GM18505 (cell line): ENCODE data around the gene HYDIN.

Experiments used
- ATAC-seq: cut with Tn5 transposase; IDR thresholded peaks from one replicate; pipeline ENCODE4 v1.9.1; 2021; ENCODE audit not compliant: unreplicated experiment
- POLR2A ChIP-seq: IDR thresholded peaks from 4 replicates; pipeline ENCODE4 v1.6.1; 2011; ENCODE audit warnings: borderline replicate concordance; ENCODE audit not compliant: insufficient read depth, insufficient read length; ENCODE audit errors: extremely low read depth

Gene HYDIN

DNA sequence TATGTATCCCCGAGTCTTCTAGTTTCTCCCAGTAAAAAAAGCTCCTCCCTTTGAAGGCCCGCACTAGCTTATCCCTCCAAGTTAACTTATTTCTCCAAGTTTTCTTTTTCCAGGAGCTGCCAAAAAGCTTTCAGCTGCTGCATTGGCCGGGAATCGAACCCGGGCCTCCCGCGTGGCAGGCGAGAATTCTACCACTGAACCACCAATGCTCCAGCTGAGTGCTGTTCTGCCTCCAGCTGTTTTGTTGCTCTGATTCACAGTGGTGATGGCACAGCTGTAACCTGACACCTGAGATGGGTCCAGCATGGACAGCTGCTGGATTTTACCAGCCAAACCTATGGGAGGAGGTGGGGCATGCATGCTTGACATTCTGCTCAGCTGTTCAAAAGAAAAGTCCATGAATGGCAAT lies 451.6 kb downstream of the HYDIN start:
- no peak for ATAC-seq
- TF ChIP-seq POLR2A = no peak

DNA sequence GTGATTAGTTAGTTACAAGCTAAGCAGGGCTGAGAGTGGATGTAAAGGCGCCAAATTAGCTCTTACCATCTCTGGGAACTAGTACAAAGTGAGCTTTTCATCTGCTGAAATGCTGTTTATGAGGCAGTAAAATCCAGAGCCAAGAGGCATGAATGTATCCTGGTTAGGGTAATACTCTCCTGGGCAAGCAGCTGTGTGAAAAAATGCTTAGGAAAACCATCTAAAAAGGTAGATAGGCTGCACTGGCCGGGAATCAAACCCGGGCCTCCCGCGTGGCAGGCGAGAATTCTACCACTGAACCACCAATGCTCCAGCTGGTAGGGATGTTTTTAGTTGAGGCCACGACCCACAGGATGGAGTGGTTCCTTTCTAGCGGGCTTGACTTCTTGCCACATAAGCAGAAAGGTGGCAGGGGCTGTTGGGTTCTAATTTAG lies 452.5 kb downstream of the HYDIN start:
- no peak for TF ChIP-seq POLR2A
- no peak for ATAC-seq

DNA sequence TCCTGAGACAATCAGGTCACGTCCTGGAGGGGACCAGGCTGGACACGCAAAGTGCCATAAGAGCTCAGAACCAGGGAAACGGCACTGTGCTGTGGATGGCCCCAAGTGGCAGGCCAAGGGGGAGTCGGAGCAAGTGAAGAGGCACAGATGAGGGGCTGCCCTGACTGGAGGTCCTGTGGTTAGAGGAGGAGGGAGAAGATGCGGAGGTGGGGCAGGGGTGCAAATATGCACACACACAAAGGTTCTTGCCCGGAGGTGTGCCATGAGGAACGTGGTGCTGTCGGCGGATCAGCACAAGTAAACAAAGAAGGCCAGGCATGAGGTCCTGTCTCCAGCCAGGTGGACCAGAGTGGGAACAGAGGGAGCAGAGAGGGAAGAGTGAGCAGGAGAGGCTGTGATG lies 453.0 kb downstream of the HYDIN start:
- ATAC-seq = no peak
- TF ChIP-seq POLR2A = no peak

DNA sequence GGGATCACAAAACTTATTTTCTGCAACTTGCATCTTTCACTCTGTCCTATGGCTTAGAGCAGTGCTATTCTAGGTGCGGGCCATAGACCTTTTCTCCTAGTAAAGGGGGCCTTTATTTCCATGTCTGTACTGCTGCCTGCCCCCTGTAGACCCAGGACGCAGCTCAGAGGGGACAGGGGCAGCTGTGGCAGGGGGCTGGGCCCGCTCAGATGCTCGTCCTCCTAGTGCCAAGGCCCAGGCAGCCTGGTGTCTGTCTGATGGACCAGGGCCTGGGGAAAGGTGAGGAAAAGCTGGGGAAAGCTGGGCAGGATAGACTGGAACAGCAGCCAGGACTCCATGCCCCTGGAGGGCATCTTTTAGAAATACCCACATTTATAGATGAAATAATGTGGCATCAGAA lies 455.1 kb downstream of the HYDIN start:
- no peak for ATAC-seq
- TF ChIP-seq POLR2A = no peak

DNA sequence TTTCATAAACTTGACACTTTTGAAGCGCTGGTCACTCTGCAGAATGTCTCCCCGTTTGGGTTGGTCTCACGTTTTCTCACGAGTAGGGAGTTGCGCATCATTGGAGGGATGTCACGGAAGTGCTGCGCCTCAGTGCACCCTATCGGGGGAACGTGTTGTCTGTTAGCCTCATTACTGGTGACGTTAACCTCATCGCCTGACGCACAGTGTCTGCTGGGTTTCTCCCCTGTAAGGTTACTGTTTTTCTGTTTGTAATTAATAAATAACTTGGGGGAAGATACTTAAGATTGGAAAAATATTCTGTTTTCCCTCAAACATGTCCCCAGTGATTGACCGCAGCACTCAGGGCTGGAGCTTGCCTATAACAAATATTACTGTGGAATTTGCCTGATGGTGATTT lies 456.3 kb downstream of the HYDIN start:
- ATAC-seq = no peak
- no peak for TF ChIP-seq POLR2A

DNA sequence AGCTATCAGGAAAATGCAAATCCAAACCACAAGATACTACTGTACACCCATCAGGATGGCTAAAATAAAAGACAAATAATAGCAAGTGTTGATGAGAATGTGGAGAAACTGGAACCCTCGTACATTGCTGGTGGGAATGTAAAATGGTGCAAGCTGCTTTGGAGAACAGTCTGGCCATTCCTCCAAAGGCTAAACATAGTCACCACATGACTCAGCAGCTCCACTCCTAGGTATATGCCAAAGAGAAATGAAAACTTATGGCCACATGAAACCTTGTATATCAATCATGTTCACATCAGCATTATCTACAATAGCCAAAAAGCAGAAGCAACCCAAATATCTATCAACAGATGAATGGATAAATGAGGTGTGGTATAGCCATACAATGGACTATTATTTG lies 458.0 kb downstream of the HYDIN start:
- no peak for TF ChIP-seq POLR2A
- no peak for ATAC-seq

DNA sequence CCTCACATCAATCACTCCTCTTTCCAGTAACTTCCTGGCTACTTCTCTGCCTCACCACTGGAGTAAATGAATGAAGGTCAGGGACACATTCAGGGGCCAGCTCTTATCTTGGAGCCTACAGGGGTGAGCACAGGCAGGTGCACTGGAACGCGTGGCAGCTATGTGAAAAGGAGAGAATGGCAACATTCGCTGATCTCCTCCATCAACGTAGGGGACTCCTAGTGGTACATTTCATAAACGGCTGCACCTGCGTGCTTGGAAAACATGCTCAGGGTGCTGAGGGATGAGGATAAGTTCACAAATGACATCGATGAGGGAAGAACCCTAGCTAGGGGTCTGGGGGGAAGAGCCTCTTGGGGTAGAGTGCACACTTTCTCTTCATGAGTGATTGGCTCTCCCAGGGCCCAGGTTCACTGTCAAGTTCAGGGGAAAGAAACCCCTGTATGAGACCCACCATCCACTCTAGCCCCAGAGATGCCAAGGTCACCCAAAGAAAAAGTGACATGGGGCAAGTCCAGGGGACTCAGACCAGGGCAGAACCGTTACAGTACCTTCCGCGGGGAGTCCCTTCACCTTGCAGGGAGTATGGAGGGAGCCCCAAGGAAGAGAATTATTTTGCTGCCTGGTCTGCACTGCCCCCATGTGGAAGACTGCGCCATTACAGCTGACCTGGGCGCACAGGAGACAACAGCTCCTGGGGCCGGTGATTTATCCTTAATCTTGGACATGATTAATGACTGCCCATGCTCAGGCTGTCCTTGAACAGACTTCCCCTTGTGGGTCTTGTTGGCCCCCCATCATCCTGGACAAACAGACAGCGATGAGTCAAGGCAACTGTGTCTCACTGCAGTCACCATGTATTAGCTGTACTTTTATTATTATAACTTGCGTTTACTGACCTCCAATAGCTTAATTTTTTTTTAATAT lies 459.6 kb downstream of the HYDIN start:
- ATAC-seq = no peak
- TF ChIP-seq POLR2A = no peak

DNA sequence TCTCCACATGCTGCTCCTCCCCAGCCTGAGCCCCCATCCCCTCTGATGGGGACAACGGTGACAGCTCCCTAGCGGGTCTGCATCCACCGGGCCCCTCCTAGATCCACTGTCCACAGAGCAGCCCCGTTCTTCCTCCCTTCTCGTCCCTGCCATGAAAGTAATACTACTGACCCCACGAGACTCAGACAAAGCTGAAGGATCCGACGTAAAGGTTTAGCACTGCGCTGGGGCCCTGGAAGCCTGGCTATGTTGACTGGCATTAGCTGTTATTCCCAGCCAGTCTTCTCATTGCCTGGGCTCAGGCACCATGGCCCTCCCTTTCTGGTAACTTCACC lies 460.3 kb downstream of the HYDIN start:
- no peak for TF ChIP-seq POLR2A
- no peak for ATAC-seq

DNA sequence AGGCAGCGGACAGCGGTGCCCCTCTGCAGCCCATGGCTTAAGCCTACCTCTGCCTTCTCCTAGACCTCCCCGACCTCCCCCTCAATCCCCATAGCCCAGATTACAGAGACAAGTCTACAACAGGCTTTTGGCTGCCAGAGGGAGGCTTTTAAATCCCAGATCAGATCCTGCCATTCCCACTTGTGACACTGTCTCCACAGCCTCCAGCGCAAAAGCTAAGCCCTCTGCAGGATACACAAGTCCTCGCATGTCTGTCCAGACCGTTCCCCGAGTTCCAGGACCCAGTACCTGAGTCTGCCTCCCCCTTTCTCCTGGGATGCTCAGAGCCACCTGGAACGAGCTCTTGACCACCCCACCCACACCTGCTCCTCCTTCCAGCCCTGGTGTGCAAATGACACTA lies 460.8 kb downstream of the HYDIN start:
- no peak for TF ChIP-seq POLR2A

DNA sequence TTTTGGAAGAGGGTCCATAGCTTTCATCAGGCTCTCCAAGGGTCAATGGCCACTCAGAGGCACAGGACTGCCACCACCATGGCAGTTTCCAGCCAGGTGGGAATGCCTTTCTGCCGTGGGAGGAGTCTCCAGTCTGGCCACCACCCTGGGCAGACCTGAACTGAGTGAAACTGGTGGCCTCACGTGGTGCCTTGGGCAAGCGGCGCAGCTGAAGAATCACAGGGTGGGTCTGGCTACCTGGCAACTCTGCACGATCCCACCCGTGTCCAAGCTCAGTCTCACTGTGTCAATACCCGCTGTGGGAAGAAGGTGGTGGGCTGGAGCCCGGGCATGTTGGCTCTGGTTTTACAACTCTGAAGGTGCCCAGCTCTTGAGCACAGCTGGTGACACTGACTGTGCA lies 461.4 kb downstream of the HYDIN start:
- no peak for TF ChIP-seq POLR2A
- no peak for ATAC-seq

More for the DNA sequence above, 460.8 kb downstream of the HYDIN start:
- no peak for ATAC-seq

DNA sequence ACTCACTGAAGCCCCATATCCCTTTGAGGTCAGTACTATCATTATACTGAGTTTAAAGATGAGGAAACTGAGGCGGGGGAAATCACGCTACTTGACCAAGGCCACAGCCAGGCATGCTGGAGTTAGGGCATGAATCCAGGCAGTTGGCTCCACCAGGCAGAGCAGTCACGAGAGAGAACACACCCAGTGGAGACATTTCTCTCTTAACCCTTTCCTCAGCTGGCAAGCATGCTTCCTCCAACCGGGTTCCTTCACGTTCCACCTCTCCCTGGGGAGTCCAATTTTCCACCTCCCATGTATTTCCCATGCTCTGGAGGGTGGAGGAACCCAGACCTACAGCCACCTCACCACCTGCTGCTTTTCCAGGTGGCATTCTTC lies 462.3 kb downstream of the HYDIN start:
- no peak for TF ChIP-seq POLR2A
- no peak for ATAC-seq

DNA sequence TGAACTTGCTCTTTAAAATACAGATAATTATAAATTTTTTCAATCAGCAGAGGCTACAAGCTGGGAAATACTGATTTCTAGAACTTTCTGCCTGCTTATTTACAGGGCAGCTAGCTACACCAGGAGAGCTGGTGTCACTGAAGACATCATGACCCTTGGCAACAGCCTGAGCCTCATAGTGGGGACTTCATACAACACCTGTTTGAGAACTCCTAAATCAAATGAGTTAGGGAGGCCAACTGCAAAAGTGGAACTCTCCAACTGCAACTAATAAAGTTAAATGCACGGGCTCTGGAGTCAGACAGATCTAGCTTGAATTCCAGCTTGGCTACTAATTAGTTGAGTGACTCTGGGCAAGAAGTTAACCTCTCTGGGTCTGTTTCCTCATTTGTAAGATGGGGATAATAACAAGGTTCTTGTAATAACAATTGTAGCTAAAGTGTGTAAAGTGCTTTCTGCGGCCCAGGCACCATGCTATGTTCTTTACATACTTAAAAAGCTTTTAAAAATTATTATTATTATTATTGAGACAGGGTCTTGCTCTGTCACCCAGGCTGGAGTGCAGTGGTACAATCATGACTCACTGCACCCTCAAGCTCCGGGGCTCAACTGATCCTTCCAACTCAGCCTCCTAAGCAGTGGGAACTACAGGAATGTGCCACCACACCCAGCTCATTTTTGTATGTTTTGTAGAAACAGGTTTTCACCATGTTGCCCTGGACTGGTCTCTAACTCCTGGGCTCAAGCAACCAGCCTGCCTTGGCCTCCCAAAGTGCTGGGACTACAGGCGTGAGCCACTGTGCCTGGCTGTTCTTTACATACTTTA lies 462.9 kb downstream of the HYDIN start:
- ATAC-seq = no peak
- no peak for TF ChIP-seq POLR2A

DNA sequence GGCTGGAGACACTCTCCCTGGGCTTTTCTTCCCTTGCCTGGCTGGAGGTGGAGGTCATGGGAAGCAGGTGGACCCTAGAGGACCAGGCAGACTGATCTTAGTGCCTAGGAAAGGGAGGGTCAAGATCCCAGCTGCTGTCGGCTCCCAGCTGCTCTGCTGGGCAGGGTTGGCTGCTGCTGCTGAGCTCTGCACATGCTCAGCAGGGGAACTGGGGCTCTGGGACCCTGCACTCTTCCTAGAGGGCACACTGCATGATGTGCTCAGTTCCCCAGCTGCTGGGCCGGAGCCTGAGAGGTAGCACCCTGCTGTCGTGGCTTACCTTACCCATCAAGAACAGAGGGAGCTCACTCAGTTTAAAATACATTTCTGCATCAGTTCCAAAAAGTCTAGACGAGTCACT lies 463.9 kb downstream of the HYDIN start:
- TF ChIP-seq POLR2A = no peak
- ATAC-seq = no peak

DNA sequence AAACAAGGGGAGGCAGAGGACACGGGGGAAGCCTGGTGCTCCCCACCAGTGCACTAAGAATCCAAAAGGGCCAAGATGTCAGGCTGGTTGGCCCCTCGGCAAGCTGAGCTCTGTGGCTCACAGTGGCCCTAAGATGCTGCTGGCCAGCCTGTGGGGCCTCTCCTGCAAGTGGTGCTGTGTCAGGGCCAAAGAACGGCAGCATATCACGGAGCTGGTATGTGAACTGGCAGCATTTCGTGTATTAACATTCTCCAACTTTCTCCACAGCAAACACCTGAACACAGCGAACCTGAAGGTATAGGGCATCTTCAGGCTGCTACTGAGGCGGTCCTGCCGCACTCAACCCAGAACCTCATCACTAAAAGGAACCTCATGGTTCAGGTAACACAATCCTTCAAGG lies 464.3 kb downstream of the HYDIN start:
- ATAC-seq = no peak
- no peak for TF ChIP-seq POLR2A
